HCT116 (cell line): ENCODE data around the gene TRDN. TPM values are rescaled to one million over a fixed set of nuclear protein-coding genes. Genes with fewer than 3 reads are reported as not detected.

Experiments used
- ATAC-seq: fragments of 200-7000 bp; cut with Tn5 transposase; 2 replicates; pipeline ENCODE4 v1.9.1; 2020; ENCODE audit warnings: mild to moderate bottlenecking, moderate library complexity
- BruUV-seq: library from RNA; stranded (reverse); fragments of 400-500 nt; replicated peaks from 2 replicates; lab custom pipeline; 2021; lab: Mats Ljungman, UMichigan
- CTCF ChIA-PET: fragments of 300-600 bp; sonication (Branson Sonifier 250); formaldehyde crosslinking; loops from one replicate; lab custom pipeline; 2021; ENCODE audit warnings: antibody characterized with exemption; lab: Charles Lee
- POLR2A ChIA-PET: fragments of 300-600, 350-600 bp; sonication (Branson Sonifier 250); formaldehyde crosslinking; loops from one replicate; lab custom pipeline; 2021; ENCODE audit warnings: antibody characterized with exemption; lab: Charles Lee
- RAD21 ChIA-PET, 2 experiments: fragments of 300-600 bp; sonication (Branson Sonifier 250); formaldehyde crosslinking; loops; one replicate each; lab custom pipeline; 2023; ENCODE audit warnings: low total read pairs in 2 of 2; ENCODE audit not compliant: uncharacterized antibody in 2 of 2, unreplicated experiment in 2 of 2, low non-redundant PET in 1 of 2; lab: Charles Lee
- DNase-seq: peaks from one replicate; pipeline ENCODE4 v3.0.0-alpha.2; 2010; ENCODE audit warnings: low read depth, low spot score
- H2AFZ ChIP-seq: fragments of 200-600 bp; shearing (Covaris generic), sonication (generic); 2 replicates; pipeline ENCODE4 v1.6.1; 2017; ENCODE audit warnings: low read depth, mixed run types, mixed read lengths, antibody characterized with exemption, low read length; ENCODE audit not compliant: poor library complexity, severe bottlenecking
- H3K27ac ChIP-seq: 2 replicates; pipeline ENCODE4 v1.5.1; 2012; ENCODE audit warnings: low read depth, low read length
- H3K27me3 ChIP-seq: fragments of 200-600 bp; sonication (generic); 2 replicates; pipeline ENCODE4 v1.6.1; 2016; ENCODE audit warnings: mixed run types, low read length, mixed read lengths; ENCODE audit not compliant: insufficient read depth
- H3K36me3 ChIP-seq, 2 experiments: fragments of 200-500 bp in 1 of 2; fragments of 200-600 bp in 1 of 2; sonication (Bioruptor generic) in 1 of 2; sonication (generic) in 1 of 2; 2 replicates each; pipeline versions ENCODE4 v1.5.1 to v1.6.1; 2014 to 2016; ENCODE audit warnings: low read length in 2 of 2, inconsistent platforms in 1 of 2, mixed read lengths in 1 of 2, mixed run types in 1 of 2; ENCODE audit not compliant: insufficient read depth in 2 of 2, control insufficient read depth in 1 of 2
- H3K4me1 ChIP-seq, 2 experiments: fragments of 200-600 bp in 1 of 2; sonication (generic) in 1 of 2; 2 replicates each; pipeline versions ENCODE4 v1.5.1 to v1.6.1; 2012 to 2017; ENCODE audit warnings: low read length in 2 of 2, inconsistent platforms in 1 of 2, mild to moderate bottlenecking in 1 of 2, mixed read lengths in 1 of 2, mixed run types in 1 of 2, moderate library complexity in 1 of 2; ENCODE audit not compliant: insufficient read depth in 2 of 2, control insufficient read depth in 1 of 2
- H3K4me2 ChIP-seq: fragments of 200-600 bp; sonication (generic); 2 replicates; pipeline ENCODE4 v1.6.1; 2017; ENCODE audit warnings: mixed run types, low read length, mixed read lengths
- H3K4me3 ChIP-seq, 2 experiments: fragments of 200-600 bp in 1 of 2; sonication (generic) in 1 of 2; replicated peaks in 1 of 2; 2 replicates each; pipeline ENCODE4 v1.5.1; 2011 to 2016; ENCODE audit warnings: low read length in 2 of 2, control low read depth in 1 of 2, low read depth in 1 of 2, mild to moderate bottlenecking in 1 of 2, mixed read lengths in 1 of 2, mixed run types in 1 of 2
- H3K79me2 ChIP-seq: fragments of 200-600 bp; sonication (generic); 2 replicates; pipeline ENCODE4 v1.6.1; 2017; ENCODE audit warnings: mild to moderate bottlenecking, mixed run types, low read length, moderate library complexity, mixed read lengths; ENCODE audit not compliant: insufficient read depth
- H3K9ac ChIP-seq: fragments of 200-600 bp; sonication (generic); 2 replicates; pipeline ENCODE4 v1.6.1; 2016; ENCODE audit warnings: low read length, mixed read lengths
- H3K9me2 ChIP-seq: fragments of 200-600 bp; sonication (generic), shearing (Covaris generic); 2 replicates; pipeline ENCODE4 v1.6.1; 2017; ENCODE audit warnings: mixed run types, mild to moderate bottlenecking, moderate library complexity; ENCODE audit not compliant: insufficient read depth
- H3K9me3 ChIP-seq, 2 experiments: fragments of 200-500 bp in 1 of 2; fragments of 200-600 bp in 1 of 2; sonication (Bioruptor generic) in 1 of 2; sonication (generic) in 1 of 2; 2 replicates each; pipeline ENCODE4 v1.6.1; 2014 to 2017; ENCODE audit warnings: low read length in 2 of 2, mixed read lengths in 2 of 2, inconsistent platforms in 1 of 2, low read depth in 1 of 2, mild to moderate bottlenecking in 1 of 2, mixed run types in 1 of 2, moderate library complexity in 1 of 2; ENCODE audit not compliant: control insufficient read depth in 1 of 2, insufficient read depth in 1 of 2
- H4K20me1 ChIP-seq: fragments of 200-600 bp; sonication (generic), shearing (Covaris generic); 2 replicates; pipeline ENCODE4 v1.6.1; 2017; ENCODE audit warnings: mixed run types, mild to moderate bottlenecking, moderate library complexity; ENCODE audit not compliant: insufficient read depth
- ATF3 ChIP-seq: IDR thresholded peaks from 2 replicates; pipeline ENCODE4 v1.6.1; 2012
- CBX3 ChIP-seq: IDR thresholded peaks from 2 replicates; pipeline ENCODE4 v1.6.1; 2012; ENCODE audit warnings: low read depth
- EGR1 ChIP-seq: IDR thresholded peaks from 2 replicates; pipeline ENCODE4 v1.6.1; 2012; ENCODE audit warnings: low read depth
- MAX ChIP-seq: IDR thresholded peaks from 2 replicates; pipeline ENCODE4 v1.6.1; 2012
- POLR2AphosphoS5 ChIP-seq: IDR thresholded peaks from 2 replicates; pipeline ENCODE4 v1.6.1; 2011; ENCODE audit warnings: mild to moderate bottlenecking, low read depth, low read length, moderate library complexity
- REST ChIP-seq: IDR thresholded peaks from 2 replicates; pipeline ENCODE4 v1.6.1; 2012; ENCODE audit warnings: low read depth
- SIN3A ChIP-seq: IDR thresholded peaks from 2 replicates; pipeline ENCODE4 v1.6.1; 2012; ENCODE audit warnings: low read depth
- ZFX ChIP-seq: fragments of 450-650 bp; IDR thresholded peaks from 2 replicates; pipeline ENCODE4 v1.6.1; 2017
- intact Hi-C: fragments of 100-400 bp; cut with micrococcal nuclease; formaldehyde crosslinking; loops from 2 replicates; pipeline ENCODE4 v1.10.0; 2022
- total RNA-seq: library from RNA; stranded (reverse); gene quantifications from one replicate; pipeline ENCODE4 v1.2.1, GENCODE V29; 2021; ENCODE audit not compliant: unreplicated experiment
- TF ChIP-seq, protein P1 (sequence below), 3 experiments: fragments of 200-600 bp in 1 of 3; sonication (generic) in 1 of 3; IDR thresholded peaks in 2 of 3; conservative IDR thresholded peaks in 1 of 3; 2 replicates each; pipeline ENCODE4 v1.5.1; 2012 to 2017; ENCODE audit warnings: low read depth in 2 of 3, low read length in 2 of 3, antibody characterized with exemption in 1 of 3, borderline replicate concordance in 1 of 3, control low read depth in 1 of 3, mild to moderate bottlenecking in 1 of 3, mixed read lengths in 1 of 3, mixed run types in 1 of 3, moderate library complexity in 1 of 3; ENCODE audit not compliant: insufficient read depth in 1 of 3

Gene TRDN
- total RNA-seq, 1 experiment from 2014 or later = not detected

DNA sequence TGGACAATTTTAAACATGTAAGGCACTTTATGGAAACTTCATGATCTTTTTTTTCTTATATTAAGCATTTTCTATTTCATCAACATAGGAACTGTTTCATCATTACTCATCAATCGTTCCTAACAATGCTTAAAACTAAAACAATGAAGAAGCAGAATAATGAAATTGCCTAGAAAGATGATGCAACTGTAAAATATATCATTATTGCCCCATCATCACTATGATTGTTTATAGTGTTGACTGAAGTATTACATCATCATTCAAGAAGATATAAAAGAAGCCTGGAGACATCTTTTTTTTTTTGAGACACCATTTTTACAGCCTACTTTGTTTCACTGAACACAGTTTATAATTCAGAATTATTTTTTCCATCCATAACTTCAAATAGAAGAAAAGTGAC is 147.2 kb downstream of the TRDN start:
- no peak for DNase-seq
- intact Hi-C loops = no loop called here
- CTCF ChIA-PET = no interaction called here
- Histone ChIP-seq H3K4me2 (no peak overlapping the region), H3K9me2 (no peaks in the 10 kb centered on the region), H3K9ac (no peak overlapping the region), H3K4me1 (no peaks in the 10 kb centered on the region), H2AFZ (no peak overlapping the region), H3K27ac (no peak overlapping the region), H3K27me3 (peaks cover 22% of the 10 kb centered on the region), H3K36me3 (no peaks in the 10 kb centered on the region), H3K79me2 (no peaks in the 10 kb centered on the region), H3K9me3 (no peaks in the 10 kb centered on the region), H4K20me1 (no peaks in the 10 kb centered on the region), H3K4me3 (no peak overlapping the region)
- no TSS peak for BruUV-seq
- POLR2A ChIA-PET = no interaction called here
- RAD21 ChIA-PET = no interaction called here
- no peak for ATAC-seq
- TF ChIP-seq MAX (no peak), SIN3A (no peak)

- TF ChIP-seq, protein P1, sequence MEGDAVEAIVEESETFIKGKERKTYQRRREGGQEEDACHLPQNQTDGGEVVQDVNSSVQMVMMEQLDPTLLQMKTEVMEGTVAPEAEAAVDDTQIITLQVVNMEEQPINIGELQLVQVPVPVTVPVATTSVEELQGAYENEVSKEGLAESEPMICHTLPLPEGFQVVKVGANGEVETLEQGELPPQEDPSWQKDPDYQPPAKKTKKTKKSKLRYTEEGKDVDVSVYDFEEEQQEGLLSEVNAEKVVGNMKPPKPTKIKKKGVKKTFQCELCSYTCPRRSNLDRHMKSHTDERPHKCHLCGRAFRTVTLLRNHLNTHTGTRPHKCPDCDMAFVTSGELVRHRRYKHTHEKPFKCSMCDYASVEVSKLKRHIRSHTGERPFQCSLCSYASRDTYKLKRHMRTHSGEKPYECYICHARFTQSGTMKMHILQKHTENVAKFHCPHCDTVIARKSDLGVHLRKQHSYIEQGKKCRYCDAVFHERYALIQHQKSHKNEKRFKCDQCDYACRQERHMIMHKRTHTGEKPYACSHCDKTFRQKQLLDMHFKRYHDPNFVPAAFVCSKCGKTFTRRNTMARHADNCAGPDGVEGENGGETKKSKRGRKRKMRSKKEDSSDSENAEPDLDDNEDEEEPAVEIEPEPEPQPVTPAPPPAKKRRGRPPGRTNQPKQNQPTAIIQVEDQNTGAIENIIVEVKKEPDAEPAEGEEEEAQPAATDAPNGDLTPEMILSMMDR (IDR thresholded peaks at IDR 0.05 in 2 of 3, conservative IDR thresholded peaks at IDR 0.05 in 1 of 3; ENCODE audit: borderline replicate concordance in 1 of 3, insufficient read depth in 1 of 3, low read depth in 2 of 3, low read length in 2 of 3) = no peak
- TF ChIP-seq EGR1 (no peak), POLR2AphosphoS5 (no peak), CBX3 (no peak), ZFX (no peak), REST (no peak), ATF3 (no peak)
- Histone ChIP-seq H3K9me2 (no peaks in the 10 kb centered on the region), H4K20me1 (no peaks in the 10 kb centered on the region), H3K4me2 (no peak overlapping the region), H3K27ac (no peak overlapping the region), H3K27me3 (peaks cover 4% of the 10 kb centered on the region; the same call in 1 of the 2 replicates), H3K36me3 (no peaks in the 10 kb centered on the region), H2AFZ (no peak overlapping the region), H3K79me2 (no peaks in the 10 kb centered on the region), H3K9me3 (no peaks in the 10 kb centered on the region), H3K9ac (no peak overlapping the region), H3K4me3 (no peak overlapping the region), H3K4me1 (no peaks in the 10 kb centered on the region)
- CTCF ChIA-PET = no interaction called here
- POLR2A ChIA-PET = no interaction called here
- no TSS peak for BruUV-seq
- ATAC-seq (no peak), DNase-seq (no peak)
- RAD21 ChIA-PET = no interaction called here
- intact Hi-C loops = no loop called here
These were observed 155.8 kb downstream of the TRDN start for GRCh38 chr6:123480986-123481385.
